ENCODE measurements around the gene TAF8.

DNA sequence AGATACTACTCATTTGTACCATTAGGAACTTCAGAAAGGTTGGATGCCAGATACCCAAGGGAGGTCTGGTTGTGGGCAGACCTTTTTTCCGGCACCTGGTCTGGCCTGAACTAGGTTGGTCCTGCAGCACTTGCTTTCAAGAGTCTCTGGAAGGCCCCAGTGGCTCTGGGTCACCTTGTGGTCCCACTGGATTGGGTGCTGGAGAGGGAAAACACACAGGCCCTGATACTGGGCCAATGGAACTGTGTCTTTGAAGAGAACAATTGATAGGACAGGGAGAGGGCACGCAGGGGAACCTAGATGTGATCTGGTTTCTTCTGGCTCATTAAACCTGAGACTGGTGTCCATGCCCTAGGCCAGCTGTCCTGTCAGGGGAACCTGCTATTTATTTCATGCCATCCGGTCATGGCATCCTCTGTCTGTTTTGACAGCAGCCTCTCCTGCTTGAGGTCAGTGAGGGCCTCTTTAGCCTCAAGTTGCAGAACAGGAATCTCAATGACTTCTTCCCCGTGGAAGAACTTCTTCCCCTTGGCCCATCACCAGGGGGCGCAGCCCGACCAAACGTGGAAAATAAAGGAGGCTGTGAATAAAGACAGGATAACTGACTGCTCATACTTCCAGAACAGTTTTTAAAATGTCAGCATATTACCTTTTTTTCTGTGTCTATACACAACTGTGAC is 25.0 kb downstream of the TAF8 start:
- TF ChIP-seq EZH2phosphoT487 (IDR thresholded peaks at IDR 0.05; ENCODE audit: borderline replicate concordance) (no peak), CTCF (conservative IDR thresholded peaks at IDR 0.05; ENCODE audit: low read length) (peak; percentile 75)
